MCF 10A (cell line): ENCODE results near the gene TTC16. TPM values are rescaled to one million over a fixed set of nuclear protein-coding genes. Genes with fewer than 3 reads are reported as not detected.

Experiments
- BruUV-seq: library from RNA; stranded (reverse); fragments of 400-500 nt; replicated peaks from 2 replicates; lab custom pipeline; 2021; lab: Mats Ljungman, UMichigan
- CTCF ChIA-PET: fragments of 300-600 bp; sonication (Branson Sonifier 250); formaldehyde crosslinking; extraction: SDS; loops from one replicate; lab custom pipeline; 2021; ENCODE audit warnings: antibody characterized with exemption, inconsistent platforms; lab: Yijun Ruan, JAX
- POLR2A ChIA-PET: fragments of 300-600, 350-650 bp; sonication (Branson Sonifier 250); formaldehyde crosslinking; extraction: SDS; loops from one replicate; lab custom pipeline; 2020; ENCODE audit warnings: antibody characterized with exemption, inconsistent platforms; lab: Yijun Ruan, JAX
- DNase-seq: peaks from one replicate; pipeline ENCODE4 v3.0.0-alpha.2; 2018; ENCODE audit not compliant: unreplicated experiment
- H3K27ac Mint-ChIP-seq: one replicate; pipeline ENCODE4 v1.8.0; 2022; ENCODE audit warnings: mild to moderate bottlenecking, low read depth, mixed read lengths; ENCODE audit not compliant: unreplicated experiment
- H3K27me3 Mint-ChIP-seq: one replicate; pipeline ENCODE4 v1.8.0; 2022; ENCODE audit warnings: mixed read lengths; ENCODE audit not compliant: insufficient read depth, unreplicated experiment
- H3K36me3 Mint-ChIP-seq: one replicate; pipeline ENCODE4 v1.8.0; 2022; ENCODE audit warnings: mild to moderate bottlenecking, moderate library complexity, mixed read lengths; ENCODE audit not compliant: insufficient read depth, unreplicated experiment
- H3K4me1 Mint-ChIP-seq: one replicate; pipeline ENCODE4 v1.8.0; 2022; ENCODE audit warnings: mixed read lengths; ENCODE audit not compliant: insufficient read depth, unreplicated experiment
- H3K4me3 Mint-ChIP-seq: one replicate; pipeline ENCODE4 v1.8.0; 2022; ENCODE audit warnings: mild to moderate bottlenecking, moderate library complexity, mixed read lengths; ENCODE audit not compliant: unreplicated experiment
- H3K9me3 Mint-ChIP-seq: one replicate; pipeline ENCODE4 v1.8.0; 2022; ENCODE audit warnings: mixed read lengths; ENCODE audit not compliant: unreplicated experiment
- CTCF ChIP-seq: fragments of 200-600 bp; IDR thresholded peaks from one replicate; pipeline ENCODE4 v1.8.0; 2022; ENCODE audit warnings: antibody characterized with exemption, mild to moderate bottlenecking; ENCODE audit not compliant: unreplicated experiment
- intact Hi-C: fragments of 100-400 bp; cut with micrococcal nuclease; formaldehyde crosslinking; loops from 2 replicates; pipeline ENCODE4 v1.14.1; 2022
- total RNA-seq: library from RNA; stranded (reverse); gene quantifications from 2 replicates; pipeline ENCODE4 v1.2.3, GENCODE V29; 2022

The TTC16 gene
- total RNA-seq, 1 experiment from 2014 or later, result 0.19 TPM

GRCh38 chr9:127761491-127761956 lies 45.6 kb downstream of the TTC16 start:
- Mint-ChIP-seq H3K4me1 (no peaks in the 10 kb centered on the region), H3K27ac (no peak overlapping the region), H3K9me3 (peaks cover 7% of the 10 kb centered on the region), H3K27me3 (peaks cover 15% of the 10 kb centered on the region), H3K36me3 (peaks cover 6% of the 10 kb centered on the region), H3K4me3 (no peak overlapping the region)
- CTCF ChIA-PET, result no interaction called here
- TF ChIP-seq CTCF, result no peak
- no TSS peak for BruUV-seq
- no peak for DNase-seq
- intact Hi-C loops, result no loop called here
- POLR2A ChIA-PET, result interaction anchor here (0.7 to 0.9 kb wide), 2 partner anchors 9 to 12 kb away, joined by 3 read pairs; no protein-coding TSS in a partner anchor

DNA sequence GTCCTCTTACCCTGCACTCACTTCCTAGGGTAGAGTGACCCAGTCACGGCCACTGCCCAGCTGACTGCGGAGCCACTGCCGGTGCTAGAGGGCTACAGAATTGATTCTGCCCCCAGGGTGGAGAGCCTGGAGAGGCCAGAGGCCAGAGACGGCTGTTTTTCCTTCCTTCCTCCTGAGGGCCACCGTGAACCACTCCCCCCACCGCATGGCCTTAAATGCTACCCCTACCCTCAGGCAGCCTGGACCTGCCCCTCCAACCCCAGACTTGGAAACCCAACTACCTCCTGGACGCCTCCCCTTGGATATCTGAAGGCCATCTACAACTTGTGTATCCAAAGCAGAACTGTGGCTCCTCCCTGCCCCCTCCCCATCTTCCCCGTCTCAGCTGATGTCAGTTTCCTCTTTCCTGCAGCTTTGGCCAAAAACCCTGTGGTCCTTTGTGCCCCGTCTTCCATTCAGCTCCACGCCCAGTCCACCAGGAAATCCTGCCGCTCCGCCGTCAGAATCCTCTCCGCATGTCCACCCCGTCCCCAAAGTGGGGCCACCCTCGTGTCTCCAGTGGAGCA lies 46.3 kb downstream of the TTC16 start:
- Mint-ChIP-seq H3K9me3 (peaks cover 7% of the 10 kb centered on the region), H3K36me3 (peaks cover 6% of the 10 kb centered on the region), H3K4me1 (no peaks in the 10 kb centered on the region), H3K27ac (no peak overlapping the region), H3K27me3 (peaks cover 15% of the 10 kb centered on the region), H3K4me3 (no peak overlapping the region)
- no peak for TF ChIP-seq CTCF
- DNase-seq, result no peak
- BruUV-seq, result no TSS peak
- CTCF ChIA-PET, result no interaction called here
- intact Hi-C loops, result no loop called here
- POLR2A ChIA-PET, result interaction anchor here (0.6 kb wide), 1 partner anchor 37 kb away, joined by 3 read pairs; no protein-coding TSS in a partner anchor

GRCh38 chr9:127763918-127764384 lies 48.1 kb downstream of the TTC16 start:
- no peak overlapping the region for H3K27ac Mint-ChIP-seq
- ChIA-PET POLR2A (no interaction called here), CTCF (interaction anchor here (0.6 kb wide), 1 partner anchor 168 kb away, joined by 3 read pairs; no protein-coding TSS in a partner anchor)
- H3K4me1 Mint-ChIP-seq, result no peaks in the 10 kb centered on the region
- no peak for TF ChIP-seq CTCF
- DNase-seq, result peak; percentile 14
- H3K36me3 Mint-ChIP-seq, result no peaks in the 10 kb centered on the region
- peaks cover 7% of the 10 kb centered on the region for H3K9me3 Mint-ChIP-seq
- no TSS peak for BruUV-seq
- H3K27me3 Mint-ChIP-seq, result peaks cover 15% of the 10 kb centered on the region
- H3K4me3 Mint-ChIP-seq, result no peak overlapping the region
- intact Hi-C loops, result no loop called here

GRCh38 chr9:127765418-127765817 lies 49.5 kb downstream of the TTC16 start:
- no peak for DNase-seq
- CTCF ChIA-PET, result interaction anchor here (0.9 to 2.6 kb wide), 4 partner anchors 31 to 156 kb away, joined by 3 to 7 read pairs (median 4); partner anchors contain the start of gene TOR2A
- Mint-ChIP-seq H3K27ac (no peak overlapping the region), H3K4me1 (no peaks in the 10 kb centered on the region), H3K9me3 (peaks cover 7% of the 10 kb centered on the region), H3K36me3 (no peaks in the 10 kb centered on the region), H3K27me3 (peaks cover 15% of the 10 kb centered on the region), H3K4me3 (no peak overlapping the region)
- no peak for TF ChIP-seq CTCF
- intact Hi-C loops, result no loop called here
- BruUV-seq, result no TSS peak
- POLR2A ChIA-PET, result interaction anchor here (0.6 to 1.3 kb wide), 5 partner anchors 9 to 1123 kb away, joined by 3 to 6 read pairs (median 3); no protein-coding TSS in a partner anchor
